HG02678 (cell line): ENCODE data around the gene MFF.
A peak's percentile ranks its signal among the peaks of the same experiment; 100 is the strongest.

Source experiments
- ATAC-seq: cut with Tn5 transposase; IDR thresholded peaks from one replicate; pipeline ENCODE4 v1.9.1; 2021; ENCODE audit warnings: mild to moderate bottlenecking, moderate library complexity; ENCODE audit not compliant: unreplicated experiment

The MFF gene

GRCh38 chr2:227404585-227405271 is 79.7 kb downstream of the MFF start:
- ATAC-seq: no peak

DNA sequence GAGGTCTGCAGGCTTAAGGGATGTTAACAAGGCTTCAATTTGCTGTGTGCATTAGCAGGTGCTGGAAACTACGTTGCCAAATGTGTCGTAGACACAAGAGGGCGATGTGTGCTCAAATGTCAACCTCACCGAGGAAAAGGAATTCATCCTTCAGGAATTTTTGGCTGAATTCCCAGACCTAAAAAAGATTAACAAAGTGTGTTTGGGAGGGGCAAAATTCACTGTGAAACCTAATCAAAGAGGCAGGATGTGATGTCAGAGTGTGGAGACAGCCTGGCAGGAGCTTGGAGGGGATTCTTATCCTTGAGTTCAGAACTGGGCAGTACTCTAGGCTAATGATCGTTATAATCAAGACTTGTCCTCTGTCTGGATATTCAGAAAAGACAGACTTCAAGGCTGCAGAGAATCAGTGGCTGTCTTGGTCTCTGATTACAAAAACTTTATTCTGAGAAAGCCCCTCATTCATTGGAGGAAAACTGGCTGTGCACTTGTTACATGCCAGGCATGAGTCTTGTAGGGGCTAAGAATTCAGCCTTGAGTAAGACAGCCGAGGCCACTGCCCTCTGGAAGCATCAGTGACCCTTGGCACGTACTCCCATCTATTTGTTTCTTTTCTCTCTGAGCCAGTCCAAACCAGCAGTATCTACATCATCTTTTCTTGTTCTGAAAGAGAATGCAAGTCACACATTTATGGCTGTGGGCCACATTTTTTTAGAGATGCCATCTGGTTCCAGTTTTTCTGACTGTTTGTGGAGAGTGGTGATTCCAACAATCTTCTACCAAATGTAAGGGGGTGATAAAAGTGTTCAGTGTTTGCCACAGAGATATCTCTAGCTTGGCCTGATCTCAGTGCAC is 81.4 kb downstream of the MFF start:
- ATAC-seq: peak; percentile 40
